RWPE1 (cell line): ENCODE measurements around the gene NCOA6.

ENCODE experiments used
- CTCF ChIA-PET: fragments of 350-600 bp; sonication (Branson Sonifier 250); formaldehyde crosslinking; extraction: SDS; loops from one replicate; lab custom pipeline; 2021; lab: Yijun Ruan, JAX
- POLR2A ChIA-PET: fragments of 400-600 bp; formaldehyde crosslinking; extraction: SDS; loops from one replicate; lab custom pipeline; 2020; ENCODE audit warnings: antibody characterized with exemption; ENCODE audit not compliant: low non-redundant PET; lab: Yijun Ruan, JAX
- DNase-seq: peaks from one replicate; pipeline ENCODE4 v3.0.0; 2012; ENCODE audit warnings: low spot score
- H3K27ac ChIP-seq: fragments of 450-650 bp; 2 replicates; pipeline ENCODE4 v1.5.1; 2017
- TF ChIP-seq, protein P1 (sequence below): fragments of 450-650 bp; conservative IDR thresholded peaks from 2 replicates; pipeline ENCODE4 v1.5.1; 2017; ENCODE audit warnings: low read depth, mild to moderate bottlenecking

The NCOA6 gene

DNA sequence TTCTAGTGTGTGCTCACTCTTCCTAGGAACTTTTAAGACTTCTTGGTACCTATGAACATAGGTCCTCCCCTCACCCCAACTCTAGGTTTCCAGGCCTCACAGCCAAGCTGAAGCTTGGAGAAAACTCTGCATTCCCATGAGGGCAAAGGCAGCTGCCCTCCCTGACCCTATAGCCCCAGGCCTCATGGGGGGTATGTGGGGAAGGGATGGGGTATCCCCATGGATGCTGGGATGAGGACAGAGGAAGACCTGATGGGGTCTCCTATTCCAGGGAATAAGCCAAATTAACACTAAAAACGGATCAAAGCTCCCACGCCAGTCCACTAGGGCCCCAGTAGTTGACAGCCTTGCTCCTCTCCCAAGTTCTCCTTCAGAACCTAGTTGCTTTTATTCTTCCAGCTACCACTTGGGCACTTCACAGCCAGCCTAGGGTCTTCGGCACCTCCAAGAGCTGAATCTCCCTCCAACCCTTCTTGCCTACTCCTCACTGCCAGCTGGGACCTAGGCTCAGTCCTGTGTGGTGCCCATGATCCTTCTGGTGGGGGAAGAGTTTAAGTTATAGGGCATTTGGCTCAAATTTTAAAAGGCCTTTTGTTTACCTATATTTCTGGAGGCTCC lies 113.5 kb downstream of the NCOA6 start:
- ChIA-PET POLR2A (no interaction called here), CTCF (no interaction called here)

DNA sequence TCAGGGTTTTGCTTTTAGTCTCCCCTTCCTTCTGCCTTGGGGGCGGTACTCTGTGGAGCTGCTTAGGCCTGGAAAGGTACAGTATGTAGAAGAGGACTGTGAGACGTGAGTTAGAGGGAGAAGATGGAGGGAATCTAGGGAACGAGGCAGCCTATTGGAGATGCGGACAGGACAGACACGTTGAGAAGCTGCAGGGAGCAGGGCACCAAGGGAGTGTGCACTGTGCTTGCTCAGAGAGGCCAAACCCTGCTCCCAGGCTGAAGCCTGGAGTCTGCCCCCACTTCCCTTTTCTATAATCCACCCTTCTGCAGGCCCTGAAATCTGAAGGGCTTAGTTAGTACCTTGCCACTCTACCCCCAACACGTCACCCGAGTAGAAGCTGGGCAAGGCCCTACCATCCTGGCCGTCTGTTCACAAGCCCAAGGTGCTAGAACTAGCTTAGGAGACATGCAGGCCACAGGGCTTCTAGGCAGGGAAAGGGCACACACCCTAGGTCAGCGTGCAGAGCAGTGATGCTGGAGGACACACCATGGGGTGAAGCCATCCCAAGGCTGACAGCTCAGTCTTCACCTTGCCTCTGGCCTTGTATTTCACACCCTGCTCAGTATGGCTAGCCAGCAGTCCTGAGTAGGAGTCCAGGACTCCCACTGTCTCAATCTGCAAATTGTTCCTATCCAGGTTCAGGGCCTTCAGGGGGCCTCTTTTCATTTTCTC lies 114.4 kb downstream of the NCOA6 start:
- TF ChIP-seq, protein P1, sequence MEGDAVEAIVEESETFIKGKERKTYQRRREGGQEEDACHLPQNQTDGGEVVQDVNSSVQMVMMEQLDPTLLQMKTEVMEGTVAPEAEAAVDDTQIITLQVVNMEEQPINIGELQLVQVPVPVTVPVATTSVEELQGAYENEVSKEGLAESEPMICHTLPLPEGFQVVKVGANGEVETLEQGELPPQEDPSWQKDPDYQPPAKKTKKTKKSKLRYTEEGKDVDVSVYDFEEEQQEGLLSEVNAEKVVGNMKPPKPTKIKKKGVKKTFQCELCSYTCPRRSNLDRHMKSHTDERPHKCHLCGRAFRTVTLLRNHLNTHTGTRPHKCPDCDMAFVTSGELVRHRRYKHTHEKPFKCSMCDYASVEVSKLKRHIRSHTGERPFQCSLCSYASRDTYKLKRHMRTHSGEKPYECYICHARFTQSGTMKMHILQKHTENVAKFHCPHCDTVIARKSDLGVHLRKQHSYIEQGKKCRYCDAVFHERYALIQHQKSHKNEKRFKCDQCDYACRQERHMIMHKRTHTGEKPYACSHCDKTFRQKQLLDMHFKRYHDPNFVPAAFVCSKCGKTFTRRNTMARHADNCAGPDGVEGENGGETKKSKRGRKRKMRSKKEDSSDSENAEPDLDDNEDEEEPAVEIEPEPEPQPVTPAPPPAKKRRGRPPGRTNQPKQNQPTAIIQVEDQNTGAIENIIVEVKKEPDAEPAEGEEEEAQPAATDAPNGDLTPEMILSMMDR: no peak
- DNase-seq: no peak
- H3K27ac ChIP-seq: peak overlapping the region; percentile 90
- ChIA-PET POLR2A (no interaction called here), CTCF (interaction anchor here (0.5 to 1.0 kb wide), 2 partner anchors 19 to 1148 kb away, joined by 3 read pairs; no protein-coding TSS in a partner anchor)

More for the DNA sequence above, 113.5 kb downstream of the NCOA6 start:
- no peak overlapping the region for H3K27ac ChIP-seq
- TF ChIP-seq, protein P1: no peak
- DNase-seq: no peak

DNA sequence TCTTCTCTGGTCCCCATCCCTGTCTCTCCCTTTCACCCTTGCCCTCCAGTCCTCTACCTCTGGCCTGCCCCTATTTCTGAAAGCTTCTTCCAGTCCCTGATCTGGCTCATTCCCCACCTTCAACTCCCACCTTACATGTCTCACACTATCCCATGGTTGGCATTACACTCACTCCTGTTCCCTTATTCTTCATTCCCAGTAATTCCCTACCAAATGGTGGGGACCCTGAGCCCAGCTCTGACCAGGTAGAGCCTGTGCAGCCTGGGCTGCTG lies 114.9 kb downstream of the NCOA6 start:
- ChIA-PET POLR2A (no interaction called here), CTCF (interaction anchor here (0.7 to 1.1 kb wide), 4 partner anchors 9 to 515 kb away, joined by 3 to 4 read pairs (median 3); no protein-coding TSS in a partner anchor)
- DNase-seq: no peak
- peak overlapping the region; percentile 90 for H3K27ac ChIP-seq
- TF ChIP-seq, protein P1: no peak

DNA sequence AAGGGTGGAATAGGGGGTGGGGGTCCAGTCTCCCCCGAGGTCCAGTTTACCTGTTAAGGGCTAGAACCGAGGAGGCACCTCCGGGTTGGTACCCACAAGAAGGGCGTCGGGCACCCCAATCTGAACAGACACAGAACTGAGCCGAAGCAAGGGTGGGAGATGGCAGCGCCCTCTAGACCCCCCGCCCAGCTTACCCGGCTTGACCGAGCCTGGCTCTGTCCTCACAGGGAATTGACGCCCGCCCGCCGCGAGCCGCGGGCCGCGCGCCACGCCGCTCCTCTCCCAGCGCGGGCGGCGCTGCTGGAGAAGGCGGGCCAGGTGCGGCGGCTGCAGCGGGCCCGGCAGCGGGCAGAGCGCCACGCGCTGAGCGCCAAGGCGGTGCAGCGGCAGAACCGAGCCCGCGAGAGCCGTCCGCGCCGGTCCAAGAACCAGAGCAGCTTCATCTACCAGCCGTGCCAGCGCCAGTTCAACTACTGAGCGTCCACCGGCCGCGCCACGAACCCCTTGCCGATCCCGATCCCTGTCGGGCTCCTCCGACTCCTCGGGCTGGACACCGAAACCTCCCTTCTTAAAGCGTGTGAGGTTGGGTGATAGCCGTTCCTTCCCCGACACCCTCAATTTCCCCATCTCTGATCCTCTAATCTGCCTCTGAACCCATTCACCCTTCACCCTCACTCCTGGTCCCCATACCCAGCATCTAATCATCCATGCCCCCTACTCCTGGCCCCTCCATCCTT lies 115.5 kb downstream of the NCOA6 start:
- POLR2A ChIA-PET: no interaction called here
- peak; percentile 87 for DNase-seq
- TF ChIP-seq, protein P1: peak; percentile 85
- CTCF ChIA-PET: interaction anchor here (0.6 to 3.0 kb wide), 7 partner anchors 10 to 515 kb away, joined by 3 to 28 read pairs (median 3); no protein-coding TSS in a partner anchor
- H3K27ac ChIP-seq: peak overlapping the region; percentile 90

DNA sequence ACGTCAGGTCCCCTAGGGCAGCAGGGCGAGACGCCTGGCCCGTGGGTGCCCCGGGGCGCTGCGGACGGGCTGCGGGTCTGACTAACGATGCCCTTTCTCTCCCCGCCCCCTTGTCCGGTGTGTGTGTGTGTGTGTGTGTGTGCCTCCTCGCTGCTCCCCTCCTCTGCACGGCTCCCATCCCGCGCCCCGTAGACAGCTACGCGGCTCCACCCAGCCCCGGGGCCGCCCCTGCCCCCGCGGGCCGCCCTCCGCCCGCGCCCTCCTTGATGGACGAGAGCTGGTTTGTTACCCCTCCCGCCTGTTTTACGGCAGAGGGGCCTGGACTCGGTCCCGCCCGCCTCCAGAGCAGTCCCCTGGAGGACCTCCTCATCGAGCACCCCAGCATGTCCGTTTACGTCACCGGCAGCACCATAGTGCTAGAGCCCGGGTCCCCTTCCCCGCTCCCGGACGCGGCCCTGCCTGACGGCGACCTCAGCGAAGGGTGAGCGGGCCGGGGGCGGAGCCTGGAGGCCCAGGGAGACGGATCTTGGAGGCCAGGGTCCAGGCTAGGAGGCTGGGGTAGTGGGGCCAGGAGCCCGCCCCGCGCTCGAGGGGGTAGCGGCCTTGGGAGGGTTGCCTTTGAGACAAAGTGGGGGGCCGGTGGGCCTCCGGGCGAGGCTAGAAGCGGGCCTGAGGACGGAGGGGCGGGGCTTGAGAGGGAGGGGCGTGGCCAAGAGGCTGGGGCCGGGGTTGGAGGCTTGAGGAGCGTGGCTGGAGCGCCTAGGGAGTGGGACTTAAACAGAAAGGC lies 116.2 kb downstream of the NCOA6 start:
- DNase-seq: peak; percentile 90
- ChIA-PET POLR2A (interaction anchor here (0.6 kb wide), 1 partner anchor 17 kb away, joined by 3 read pairs; no protein-coding TSS in a partner anchor), CTCF (interaction anchor here (0.6 to 3.0 kb wide), 9 partner anchors 11 to 396 kb away, joined by 3 to 28 read pairs (median 3); no protein-coding TSS in a partner anchor)
- TF ChIP-seq, protein P1: no peak
- H3K27ac ChIP-seq: peak overlapping the region; percentile 90
